ENCODE data around the gene ITPR2.
"Not testable (repeated sequence)": the region's sequence is repeated elsewhere in the genome, so short reads cannot be mapped to it uniquely, and the experiment has no call there.

The ITPR2 gene

GRCh38 chr12:26433701-26434100, 399.3 kb downstream of the ITPR2 start:
- not testable (repeated sequence) for DNase-seq

DNA sequence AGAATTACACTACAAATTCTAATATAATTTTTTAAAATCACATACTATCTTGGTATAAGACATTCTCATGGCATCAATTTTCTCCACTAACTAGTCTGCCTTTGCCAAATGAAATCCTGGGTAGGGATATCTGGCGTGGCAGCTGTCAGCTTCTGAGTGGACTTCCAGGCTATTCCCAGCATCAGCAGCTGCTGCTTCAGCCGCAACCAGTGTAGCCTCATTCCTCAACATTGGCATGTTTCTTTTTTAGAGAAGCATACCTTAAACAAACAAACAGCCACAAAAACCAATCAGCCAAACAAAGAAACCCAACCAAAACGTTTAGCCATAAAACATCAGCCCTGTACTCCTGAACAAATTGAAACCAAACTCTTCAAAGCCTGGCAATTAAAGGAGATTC, 401.8 kb downstream of the ITPR2 start:
- DNase-seq, result no peak

DNA sequence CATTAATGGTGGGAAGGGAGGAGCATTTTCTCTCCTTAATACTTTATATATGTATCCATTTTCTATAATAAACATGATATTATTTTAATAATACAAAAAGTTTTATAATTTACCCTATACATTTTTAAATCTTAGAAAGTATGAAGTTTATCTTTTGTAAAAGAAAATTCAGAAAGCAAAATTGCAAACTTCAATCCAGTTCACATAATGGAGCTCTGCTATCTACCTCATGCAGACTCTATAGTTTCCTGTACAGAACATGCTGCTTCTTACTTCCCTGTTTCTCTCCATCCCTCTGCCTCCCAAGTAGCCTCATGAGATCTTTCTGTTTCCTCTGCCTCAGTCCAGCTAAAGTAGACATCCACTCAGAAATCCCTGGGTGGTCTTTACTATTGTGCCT, 402.4 kb downstream of the ITPR2 start:
- DNase-seq, result not testable (repeated sequence)

GRCh38 chr12:26429070-26429691, 403.8 kb downstream of the ITPR2 start:
- no peak for DNase-seq

- DNase-seq, result no peak
Observed at GRCh38 chr12:26428420-26428819, 404.6 kb downstream of the ITPR2 start.

DNA sequence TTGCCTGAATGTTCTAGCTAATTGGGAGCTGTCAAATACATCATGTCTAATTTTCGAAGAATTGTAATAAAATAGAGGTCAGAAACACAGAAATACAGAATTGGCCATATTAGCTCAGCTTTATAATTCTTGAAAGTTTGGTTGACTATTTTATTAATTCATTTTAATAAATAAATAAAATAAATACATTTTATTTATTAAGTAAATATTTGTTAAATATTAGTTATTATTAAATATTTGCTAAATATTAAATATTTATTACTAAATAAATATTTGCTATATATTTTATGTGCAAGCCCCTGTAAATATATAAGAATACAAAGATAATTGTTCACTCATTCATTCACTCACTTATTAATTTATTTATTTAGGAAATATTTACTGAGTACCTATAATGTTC, 406.3 kb downstream of the ITPR2 start:
- DNase-seq, result no peak

GRCh38 chr12:26425587-26426260, 407.3 kb downstream of the ITPR2 start:
- DNase-seq, result no peak

GRCh38 chr12:26422839-26423398, 410.1 kb downstream of the ITPR2 start:
- DNase-seq, result no peak

GRCh38 chr12:26416550-26416949, 416.4 kb downstream of the ITPR2 start:
- DNase-seq, result no peak

- DNase-seq, result no peak
Observed at GRCh38 chr12:26410689-26411088, 422.3 kb downstream of the ITPR2 start.

DNA sequence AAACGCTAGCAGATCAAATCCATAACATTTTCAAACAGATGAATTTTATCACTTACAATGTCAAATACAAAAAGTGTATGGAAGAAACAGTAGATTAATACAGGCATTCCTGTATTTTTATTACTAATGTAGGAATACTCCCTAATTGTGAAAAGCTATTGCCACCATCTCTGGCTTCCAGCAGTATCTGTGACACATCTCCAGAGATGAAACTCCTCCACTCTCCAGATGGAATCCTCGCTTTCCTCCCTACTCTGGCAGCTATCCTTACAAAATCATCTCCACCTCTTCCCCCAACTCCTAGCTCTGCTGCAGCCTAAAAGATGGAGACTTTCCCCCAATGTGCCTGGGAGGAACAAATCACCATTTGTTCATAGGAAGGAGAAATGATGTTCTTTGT, 426.2 kb downstream of the ITPR2 start:
- DNase-seq, result no peak

DNA sequence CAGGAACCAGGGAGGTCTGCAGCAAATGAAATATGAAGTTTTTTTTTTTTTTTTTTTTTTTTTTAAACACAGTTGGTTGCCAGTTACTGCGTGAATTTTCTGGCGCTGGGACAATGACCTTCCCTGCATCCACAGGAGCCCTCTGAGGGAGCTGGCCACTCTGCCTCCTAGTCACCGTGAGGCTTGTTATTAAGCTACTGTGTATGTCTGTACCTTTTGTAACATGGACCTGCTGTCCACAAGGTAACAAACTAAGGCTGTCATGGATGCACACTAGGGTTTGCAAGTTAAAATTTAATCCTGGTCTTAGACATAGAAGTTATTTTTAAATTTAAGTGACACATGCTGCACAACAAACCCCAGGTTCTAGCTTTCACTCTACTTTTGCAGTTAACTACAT, 426.6 kb downstream of the ITPR2 start:
- no peak for DNase-seq

- DNase-seq, result no peak
Observed at GRCh38 chr12:26403601-26404000, 429.4 kb downstream of the ITPR2 start.

DNA sequence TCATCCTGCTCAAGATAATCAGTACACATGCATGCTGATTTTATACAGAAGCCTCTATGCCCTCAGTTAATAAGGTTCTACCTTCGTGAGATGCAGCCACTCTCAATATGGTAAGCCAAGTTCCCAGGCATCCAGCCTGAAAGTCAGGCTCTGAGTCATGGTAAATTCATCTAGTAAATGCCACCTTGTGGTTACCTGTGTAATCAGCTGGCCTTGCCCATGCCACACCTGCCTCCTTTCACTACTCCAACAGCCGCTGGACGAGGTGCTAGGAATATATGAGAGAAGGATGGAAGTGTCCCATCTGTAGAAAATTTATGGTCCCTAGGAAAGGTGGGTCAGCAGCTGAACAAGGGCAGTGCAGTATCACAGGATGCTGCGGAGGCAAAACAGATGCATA, 430.3 kb downstream of the ITPR2 start:
- peak; percentile 83 for DNase-seq

DNA sequence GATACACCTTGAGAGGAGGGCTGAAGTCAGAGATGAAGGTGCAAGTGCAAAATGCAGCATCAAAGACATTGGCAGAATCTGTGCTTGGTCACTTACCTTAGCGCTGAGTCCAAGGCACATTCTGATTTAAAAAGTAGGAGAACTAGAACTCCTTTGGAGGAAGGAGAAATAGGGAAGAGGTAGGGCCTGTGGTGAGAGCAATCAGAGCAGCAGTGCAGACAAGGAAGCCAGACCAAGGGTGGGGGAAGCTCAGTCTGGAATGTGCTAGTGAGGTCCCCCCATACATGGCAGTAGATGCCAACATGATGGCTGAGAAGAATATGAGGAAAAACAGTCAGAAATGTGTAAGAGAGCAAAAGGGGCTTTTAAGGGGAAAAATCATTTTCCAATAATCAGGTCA, 431.1 kb downstream of the ITPR2 start:
- DNase-seq, result no peak

- no peak for DNase-seq
Observed at GRCh38 chr12:26400627-26401026, 432.4 kb downstream of the ITPR2 start.

DNA sequence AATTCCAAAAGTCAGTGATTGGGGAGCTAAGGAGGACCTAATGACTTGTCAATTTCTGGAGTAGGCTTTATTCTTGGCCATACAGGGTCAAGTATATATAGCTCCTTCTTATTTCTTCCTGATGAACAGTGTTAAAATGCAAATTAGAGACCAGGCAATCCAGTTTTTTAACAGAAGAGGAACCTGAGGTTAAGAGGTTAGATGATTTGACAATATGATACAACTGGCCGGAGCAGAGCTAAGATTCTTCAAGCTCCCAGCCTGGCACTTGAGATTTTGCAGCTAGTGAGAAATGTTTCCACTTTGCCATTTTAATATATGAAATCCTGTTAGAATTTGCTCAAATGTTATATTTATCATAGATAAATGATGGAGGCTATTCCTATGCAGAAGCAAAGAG, 433.6 kb downstream of the ITPR2 start:
- no peak for DNase-seq

DNA sequence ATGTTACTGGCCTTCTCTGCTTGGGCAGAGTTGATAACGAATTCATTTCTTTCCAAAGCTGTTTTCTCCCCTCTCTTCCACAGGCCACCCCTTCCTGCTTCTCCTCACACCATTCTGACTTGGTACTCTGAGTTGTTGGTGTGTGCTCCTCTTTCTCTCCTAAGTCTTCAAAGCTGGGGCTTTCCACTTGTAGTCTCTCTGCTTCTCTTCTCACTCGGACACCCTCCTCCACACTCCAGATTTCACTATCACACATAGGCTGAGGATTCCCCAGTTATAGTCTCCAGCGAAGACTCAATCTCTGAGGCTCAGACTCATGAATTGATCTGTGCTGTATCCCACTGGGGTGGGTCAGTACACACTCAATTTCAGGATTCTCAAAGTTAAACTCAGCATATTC, 436.6 kb downstream of the ITPR2 start:
- no peak for DNase-seq

DNA sequence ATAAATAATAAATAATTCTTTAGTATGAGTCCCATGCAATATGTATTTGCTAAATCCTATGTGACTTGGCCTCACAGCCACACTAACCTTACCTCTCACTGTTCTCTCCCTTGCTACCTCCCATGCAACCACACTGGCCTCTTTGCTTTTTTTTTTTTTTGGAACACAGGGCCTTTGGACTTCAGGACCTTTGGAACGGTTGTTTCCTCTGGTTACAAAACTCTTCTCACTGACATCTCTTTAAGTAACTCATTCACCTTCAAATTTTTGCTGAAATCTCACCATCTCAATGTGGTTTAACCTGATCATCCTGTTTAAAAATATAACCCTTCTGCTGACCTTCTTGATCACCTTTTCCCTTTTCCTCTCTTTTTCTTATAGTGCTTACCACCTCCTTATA, 443.7 kb downstream of the ITPR2 start:
- no peak for DNase-seq

GRCh38 chr12:26384536-26384935, 448.5 kb downstream of the ITPR2 start:
- DNase-seq, result no peak

DNA sequence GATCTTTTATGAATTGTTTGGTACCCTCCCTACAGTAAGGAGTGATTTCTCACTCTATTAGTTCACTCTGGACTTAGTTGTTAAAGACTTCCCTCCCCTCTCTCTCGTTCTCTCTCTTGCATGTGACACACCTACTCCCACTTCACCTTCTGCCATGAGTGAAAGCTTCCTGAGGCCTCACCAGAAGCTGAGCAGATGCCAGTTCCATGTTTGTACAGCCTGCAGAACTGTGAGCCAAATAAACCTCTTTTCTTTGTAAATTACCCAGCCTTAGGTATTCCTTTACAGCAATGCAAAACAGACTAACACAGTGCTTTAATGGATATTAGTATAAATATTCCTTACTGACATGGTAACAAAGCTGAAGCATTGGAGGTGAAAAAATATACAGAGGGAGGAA, 450.0 kb downstream of the ITPR2 start:
- no peak for DNase-seq

- no peak for DNase-seq
Observed at GRCh38 chr12:26380897-26381296, 452.1 kb downstream of the ITPR2 start.

- no peak for DNase-seq
Observed at GRCh38 chr12:26379777-26380467, 453.1 kb downstream of the ITPR2 start.

DNA sequence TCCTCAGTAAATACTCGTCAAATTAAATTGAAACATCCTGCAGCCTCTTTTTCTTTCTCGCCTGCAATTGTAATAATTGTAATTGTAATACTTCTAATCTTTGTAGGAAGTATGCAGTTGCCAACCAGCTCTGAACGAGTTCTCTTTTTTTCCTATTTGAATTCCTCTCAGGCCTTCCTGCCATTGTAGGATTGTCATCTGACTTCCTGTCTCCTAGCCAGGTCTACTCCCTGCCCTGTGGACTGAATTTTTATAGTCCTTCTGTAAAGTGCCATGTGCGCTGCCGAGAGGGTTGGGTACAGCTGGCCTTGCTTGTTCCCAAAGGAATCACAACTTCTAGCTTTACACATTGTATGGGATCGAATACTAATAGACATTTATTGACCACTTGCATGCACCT, 454.3 kb downstream of the ITPR2 start:
- DNase-seq, result no peak
